Gastroesophageal sphincter (tissue), 4 donors: ENCODE data around the gene AGTRAP. TPM values are rescaled to one million over a fixed set of nuclear protein-coding genes. Genes with fewer than 3 reads are reported as not detected.

Source experiments
- ATAC-seq: fragments of 150-250 bp; one replicate; pipeline ENCODE4 v1.9.1; 2016; ENCODE audit warnings: mild to moderate bottlenecking, moderate library complexity
- H3K27ac ChIP-seq, 4 donors: fragments of 200-600 bp; sonication (generic) in 3 of 4; 1 replicate in 3 of 4; 2 replicates in 1 of 4; pipeline ENCODE4 v1.5.1; 2016 to 2019
- H3K27me3 ChIP-seq: fragments of 200-600 bp; sonication (generic); one replicate; pipeline ENCODE4 v1.5.1; 2019
- H3K36me3 ChIP-seq, 2 donors: fragments of 200-600 bp; sonication (generic); one replicate each; pipeline ENCODE4 v1.5.1; 2019; ENCODE audit warnings: control low read depth in 1 of 2
- H3K4me1 ChIP-seq, 3 donors: fragments of 200-600 bp; sonication (generic); 1 replicate in 2 of 3; 2 replicates in 1 of 3; pipeline ENCODE4 v1.5.1; 2016 to 2019; ENCODE audit warnings: control low read depth in 2 of 3
- H3K4me3 ChIP-seq, 2 donors: fragments of 200-600 bp; sonication (generic); one replicate each; pipeline ENCODE4 v1.5.1; 2019; ENCODE audit warnings: mild to moderate bottlenecking in 1 of 2, moderate library complexity in 1 of 2
- H3K9me3 ChIP-seq, 3 donors: fragments of 200-600 bp; sonication (generic); one replicate each; pipeline ENCODE4 v1.5.1; 2017 to 2019; ENCODE audit warnings: control low read depth in 2 of 3
- CTCF ChIP-seq, 4 experiments: fragments of 200-600 bp in 2 of 4; fragments of 450-650 bp in 2 of 4; sonication (generic) in 1 of 4; IDR thresholded peaks; one replicate each; pipeline ENCODE4 v1.5.1; 2017 to 2019; ENCODE audit warnings: antibody characterized with exemption in 4 of 4, mild to moderate bottlenecking in 2 of 4, moderate library complexity in 2 of 4
- EP300 ChIP-seq: sonication (generic); formaldehyde crosslinking; IDR thresholded peaks from one replicate; pipeline ENCODE4 v1.6.1; 2017; ENCODE audit warnings: antibody characterized with exemption, mild to moderate bottlenecking
- POLR2A ChIP-seq, 2 donors: fragments of 450-650 bp; IDR thresholded peaks; one replicate each; pipeline ENCODE4 v1.6.1; 2017; ENCODE audit warnings: antibody characterized with exemption in 2 of 2, mild to moderate bottlenecking in 2 of 2, moderate library complexity in 1 of 2
- POLR2AphosphoS5 ChIP-seq: sonication (generic); formaldehyde crosslinking; IDR thresholded peaks from one replicate; pipeline ENCODE4 v1.6.1; 2017; ENCODE audit warnings: antibody characterized with exemption
- WGBS, 2 donors: methylation state at CpG; one replicate each; pipeline ENCODE4 v1.1.5; 2018; ENCODE audit warnings: low coverage in 1 of 2; 5-methylcytosine and 5-hydroxymethylcytosine counted together
- total RNA-seq, 4 donors: library from RNA; depleted of rRNA; stranded (reverse); fragments of >200 nt; gene quantifications; one replicate each; pipeline ENCODE4 v1.1.0, GENCODE V29; 2016

Gene AGTRAP
- total RNA-seq, 4 donors from 2014 or later = 32.2 to 56.4 (median 40.5) TPM

- ATAC-seq = no peak
- Histone ChIP-seq H3K4me1 (no peaks in the 10 kb centered on the region), H3K4me3 (no peak overlapping the region), H3K27ac (no peak overlapping the region), H3K9me3 (no peaks in the 10 kb centered on the region), H3K27me3 (peaks cover 67% of the 10 kb centered on the region), H3K36me3 (no peaks in the 10 kb centered on the region)
- 90% methylated on average over 2 of the region's 5 CpGs; no CpG with 5 or more reads in 1 of the 2 donors for WGBS, 2 donors
- no peak for TF ChIP-seq CTCF (IDR thresholded peaks at IDR 0.05)
- TF ChIP-seq POLR2AphosphoS5 = no peak
These were observed 24.4 kb upstream of the AGTRAP start for GRCh38 chr1:11711490-11711889.

GRCh38 chr1:11712285-11712684, 23.7 kb upstream of the AGTRAP start:
- Histone ChIP-seq H3K27me3 (peaks cover 65% of the 10 kb centered on the region), H3K27ac (no peak overlapping the region), H3K36me3 (no peaks in the 10 kb centered on the region), H3K4me1 (no peaks in the 10 kb centered on the region), H3K9me3 (no peaks in the 10 kb centered on the region), H3K4me3 (no peak overlapping the region)
- TF ChIP-seq POLR2A (IDR thresholded peaks at IDR 0.05) (no peak), EP300 (no peak), CTCF (IDR thresholded peaks at IDR 0.05) (no peak), POLR2AphosphoS5 (no peak)
- WGBS, 2 donors = 90% methylated on average over 6 of the region's 8 CpGs; no CpG with 5 or more reads in 1 of the 2 donors
- no peak for ATAC-seq

GRCh38 chr1:11713095-11713494, 22.8 kb upstream of the AGTRAP start:
- H3K4me3 ChIP-seq = no peak overlapping the region
- no peaks in the 10 kb centered on the region for H3K4me1 ChIP-seq
- TF ChIP-seq CTCF (IDR thresholded peaks at IDR 0.05) (no peak), POLR2AphosphoS5 (no peak), POLR2A (IDR thresholded peaks at IDR 0.05) (no peak)
- no peak for ATAC-seq
- H3K27ac ChIP-seq = no peak overlapping the region
- H3K36me3 ChIP-seq = no peaks in the 10 kb centered on the region
- H3K27me3 ChIP-seq = peaks cover 57% of the 10 kb centered on the region
- whole genome bisulfite sequencing, 2 donors = 80 to 85% methylated on average over 3 to 8 of the region's 11 CpGs
- H3K9me3 ChIP-seq = no peaks in the 10 kb centered on the region

GRCh38 chr1:11714831-11715575, 20.9 kb upstream of the AGTRAP start:
- 20 to 75% methylated on average over 1 to 4 of the region's 24 CpGs for WGBS, 2 donors
- Histone ChIP-seq H3K36me3 (no peaks in the 10 kb centered on the region), H3K4me1 (peaks cover 0 to 13% (median 0%) of the 10 kb centered on the region in 3 donors), H3K27me3 (peaks cover 42% of the 10 kb centered on the region), H3K9me3 (no peaks in the 10 kb centered on the region), H3K4me3 (no peak overlapping the region), H3K27ac (no peak overlapping the region)
- TF ChIP-seq CTCF (IDR thresholded peaks at IDR 0.05) (no peak), POLR2A (IDR thresholded peaks at IDR 0.05) (no peak), POLR2AphosphoS5 (no peak), EP300 (no peak)
- no peak for ATAC-seq
